GM12872 (cell line): ENCODE measurements around the gene FBXO44.

ENCODE experiments used
- CTCF ChIP-seq: IDR thresholded peaks from 3 replicates; pipeline ENCODE4 v1.5.1; 2011; ENCODE audit warnings: low read depth, mild to moderate bottlenecking, low read length, moderate library complexity; ENCODE audit not compliant: insufficient read depth

Gene FBXO44

GRCh38 chr1:11668516-11668915, 13.8 kb downstream of the FBXO44 start:
- no peak for TF ChIP-seq CTCF

DNA sequence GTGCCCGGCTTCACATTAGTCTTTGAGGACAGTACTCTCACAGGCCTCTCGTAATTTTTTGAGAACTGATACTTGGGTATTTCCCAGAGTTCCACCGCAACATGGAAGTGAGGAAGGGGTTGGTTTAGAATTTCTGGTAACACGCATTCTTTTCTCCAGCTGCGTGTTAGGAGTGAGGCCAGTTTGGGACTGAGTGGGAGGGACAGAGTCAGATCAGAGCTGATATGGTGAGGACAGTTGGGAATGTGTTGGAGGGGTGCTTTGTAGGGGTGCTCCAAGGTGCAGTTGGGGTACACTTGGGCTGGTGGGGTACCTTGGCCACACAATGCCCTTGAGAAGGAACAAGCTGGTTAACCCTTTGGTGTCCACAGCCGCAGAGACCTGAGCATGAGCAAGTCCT, 16.1 kb downstream of the FBXO44 start:
- no peak for TF ChIP-seq CTCF

GRCh38 chr1:11671205-11671543, 16.5 kb downstream of the FBXO44 start:
- no peak for TF ChIP-seq CTCF

- no peak for TF ChIP-seq CTCF
These were observed 17.0 kb downstream of the FBXO44 start for GRCh38 chr1:11671544-11672286.

DNA sequence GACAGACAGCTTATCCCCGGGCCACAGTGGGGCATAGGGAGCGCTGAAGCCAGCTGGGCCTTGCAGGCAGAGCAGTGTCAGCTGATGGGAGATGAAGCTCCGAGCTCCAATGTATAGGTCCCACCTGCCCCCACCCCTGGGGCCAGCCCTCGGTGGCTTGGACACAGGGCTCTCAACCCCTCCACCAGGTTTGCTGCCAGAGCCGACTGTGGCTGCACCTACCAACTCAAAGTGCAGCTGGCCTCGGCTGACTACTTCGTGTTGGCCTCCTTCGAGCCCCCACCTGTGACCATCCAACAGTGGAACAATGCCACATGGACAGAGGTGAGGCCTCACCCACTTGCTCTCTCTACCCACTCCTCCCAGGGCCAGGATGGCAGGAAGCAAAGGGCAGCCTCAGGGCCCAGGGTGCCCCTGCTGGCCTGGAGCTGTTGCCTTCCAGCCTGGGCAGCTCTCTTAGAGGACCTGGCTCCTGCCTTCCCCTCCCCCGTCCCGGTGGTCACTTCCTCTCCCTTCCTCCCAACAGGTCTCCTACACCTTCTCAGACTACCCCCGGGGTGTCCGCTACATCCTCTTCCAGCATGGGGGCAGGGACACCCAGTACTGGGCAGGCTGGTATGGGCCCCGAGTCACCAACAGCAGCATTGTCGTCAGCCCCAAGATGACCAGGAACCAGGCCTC, 18.6 kb downstream of the FBXO44 start:
- no peak for TF ChIP-seq CTCF

- TF ChIP-seq CTCF: no peak
These were observed 19.8 kb downstream of the FBXO44 start for GRCh38 chr1:11674488-11674887.

GRCh38 chr1:11675325-11675724, 20.6 kb downstream of the FBXO44 start:
- TF ChIP-seq CTCF: 0 out of 3 replicates have a peak, but pooled peaks have one; percentile 8
